HL-60/S4 treated with phorbol 12-myristate 13-acetate at 8.2 ng/mL for 4 days and 3 days (cell line): ENCODE results near the gene CRYBB1.

Experiments
- in situ Hi-C: fragments of 300-500 bp; cut with MboI; formaldehyde crosslinking; loops from 2 replicates; pipeline ENCODE4 v1.15.0; 2022; ENCODE audit warnings: low sequenced_read_pairs

Gene CRYBB1

GRCh38 chr22:26617271-26618199, at the start of gene CRYBB1:
Gene CRYBB1 (minus strand): TSS chr22:26618027. CDS start chr22:26616319, 1,708 bp downstream.
- in situ Hi-C loops, result no loop called here

DNA sequence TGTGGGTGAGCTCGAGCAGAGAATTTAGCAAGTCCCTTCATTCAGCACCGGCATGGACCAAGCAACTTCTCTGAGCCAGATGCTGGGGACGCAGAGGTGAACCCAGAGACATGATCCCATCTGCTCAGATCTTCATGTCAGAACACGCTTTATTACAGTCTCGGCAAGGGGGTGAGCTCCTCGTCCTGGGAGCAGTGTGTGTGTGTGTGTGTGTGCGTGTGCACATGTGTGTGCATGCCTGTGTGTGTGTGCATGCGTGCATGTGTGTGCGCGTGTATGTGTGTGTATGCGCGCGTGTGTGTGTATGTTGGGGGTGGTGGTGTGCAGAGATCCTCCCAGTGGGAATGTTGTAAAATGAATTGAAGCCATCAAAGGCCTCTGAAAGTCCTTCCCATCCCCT, 49.3 kb upstream of the CRYBB1 start:
- in situ Hi-C loops, result no loop called here

- in situ Hi-C loops, result no loop called here
These were observed 48.0 kb upstream of the CRYBB1 start for GRCh38 chr22:26665813-26666231.

DNA sequence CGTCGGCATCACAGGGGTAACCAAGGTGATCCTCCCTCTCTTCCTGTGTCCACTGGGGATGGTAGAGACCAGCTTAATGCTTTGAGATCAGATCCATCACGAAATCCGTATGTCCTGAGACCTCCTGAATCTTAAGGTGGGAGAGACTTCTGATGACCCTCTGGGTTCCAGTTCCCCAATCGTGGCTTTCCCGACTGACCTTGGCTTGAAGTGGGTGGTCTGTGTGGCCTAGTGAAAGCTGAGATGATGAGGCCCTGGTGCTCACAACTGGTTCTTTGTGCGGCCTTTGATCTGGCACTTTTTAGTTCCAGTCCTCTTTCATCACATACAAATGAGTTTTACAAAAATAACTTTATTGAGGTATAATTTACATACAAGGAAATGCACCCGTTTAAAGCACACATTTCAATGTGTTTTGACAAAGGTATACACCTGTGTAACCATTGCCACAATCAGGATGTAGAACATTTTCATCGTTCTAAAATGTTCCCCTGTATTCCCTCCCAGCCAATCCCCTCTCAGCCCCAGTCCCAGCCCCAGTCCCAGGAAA, 45.6 kb upstream of the CRYBB1 start:
- in situ Hi-C loops, result no loop called here

- in situ Hi-C loops, result no loop called here
These were observed 44.3 kb upstream of the CRYBB1 start for GRCh38 chr22:26662160-26662559.

GRCh38 chr22:26660961-26661578, 43.2 kb upstream of the CRYBB1 start:
- in situ Hi-C loops, result no loop called here

DNA sequence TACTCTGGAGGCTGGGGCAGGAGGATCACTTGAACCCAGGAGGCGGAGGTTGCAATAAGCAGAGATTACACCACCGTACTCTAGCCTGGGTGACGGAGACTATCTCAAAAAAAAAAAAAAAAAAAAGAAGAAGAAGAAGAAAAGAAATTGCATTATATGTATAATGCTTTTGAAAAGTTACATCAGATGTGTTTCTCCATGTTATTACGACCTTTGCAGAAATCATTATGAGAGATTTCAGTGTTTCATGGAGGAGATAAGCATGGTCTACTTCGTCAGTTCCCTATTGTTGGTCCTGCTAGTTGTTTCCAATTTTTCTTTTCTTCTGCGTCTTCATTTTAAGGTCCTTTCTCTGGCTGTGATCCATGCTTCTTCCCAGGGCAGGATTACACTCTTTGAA, 42.5 kb upstream of the CRYBB1 start:
- in situ Hi-C loops, result no loop called here

GRCh38 chr22:26658671-26659478, 41.0 kb upstream of the CRYBB1 start:
- in situ Hi-C loops, result no loop called here

DNA sequence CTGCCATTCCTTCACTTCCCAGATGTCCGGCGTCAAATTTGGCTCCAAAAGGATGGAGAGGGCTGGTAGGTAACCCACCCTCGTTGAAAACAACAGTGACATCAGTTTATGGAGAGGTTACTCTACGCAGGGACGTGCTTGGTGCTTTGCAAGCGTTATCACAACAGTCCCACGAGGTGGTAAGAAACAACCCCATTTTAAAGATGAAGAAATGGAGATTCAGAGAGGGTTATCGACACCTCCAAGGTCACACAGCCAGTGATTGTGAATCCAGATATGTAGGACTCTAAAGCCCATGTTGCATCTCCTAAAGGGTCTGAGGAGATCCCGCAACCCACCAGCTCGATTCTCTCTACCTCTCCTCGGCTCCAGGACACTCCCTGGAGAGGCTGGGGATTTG, 40.3 kb upstream of the CRYBB1 start:
- in situ Hi-C loops, result no loop called here

DNA sequence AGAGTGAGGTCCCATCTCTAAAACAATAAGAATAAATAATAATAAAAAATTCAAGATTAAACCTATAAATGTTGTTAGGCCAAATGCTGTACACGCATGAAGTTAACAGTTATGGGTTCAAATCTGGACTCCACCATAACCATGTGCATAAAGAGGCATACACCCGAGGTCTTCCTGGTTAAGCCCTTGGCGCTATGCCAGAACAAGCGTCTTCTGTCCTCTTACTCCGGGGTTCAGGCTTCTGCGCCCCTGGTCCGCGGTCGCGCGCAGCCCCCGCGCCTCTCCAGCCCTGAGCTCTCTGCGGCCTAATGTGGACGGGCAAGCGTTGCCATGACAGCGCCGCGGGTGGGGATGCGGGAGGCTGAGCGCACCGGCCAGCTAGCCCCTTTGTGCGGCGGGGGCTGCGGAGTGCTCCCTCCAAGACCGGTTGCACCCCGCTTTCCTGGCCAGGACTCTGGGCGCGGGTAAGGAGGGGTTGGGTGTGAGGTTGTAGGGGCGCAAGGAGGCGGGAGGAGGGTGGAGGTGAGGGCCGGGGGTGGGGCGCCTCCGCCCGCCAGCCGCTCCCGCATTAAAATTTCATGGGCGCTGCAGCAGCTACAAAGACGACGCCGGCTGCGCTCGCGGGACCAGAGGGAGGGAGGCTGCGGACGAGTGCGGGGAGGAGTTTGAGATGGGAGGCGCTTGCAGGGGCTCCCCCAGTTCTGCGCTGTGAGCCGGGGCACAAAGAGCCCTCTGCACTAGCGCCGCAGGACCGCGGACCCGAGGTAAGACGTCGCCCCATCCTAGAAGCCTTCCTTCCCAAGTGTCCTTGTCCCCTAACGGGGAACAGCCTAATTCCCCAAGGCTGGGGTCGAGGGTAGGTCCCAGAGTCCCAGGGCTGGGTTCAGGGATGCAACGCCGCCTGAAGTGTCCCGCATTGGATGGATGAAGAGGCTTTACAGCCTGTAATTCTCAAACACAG, 39.3 kb upstream of the CRYBB1 start, which contains the start of gene MIAT:
Gene MIAT, plus strand, starts transcription at position 698 of the 961 bp plus-strand sequence.
- in situ Hi-C loops, result no loop called here

GRCh38 chr22:26651815-26652214, 34.0 kb upstream of the CRYBB1 start:
- in situ Hi-C loops, result no loop called here

DNA sequence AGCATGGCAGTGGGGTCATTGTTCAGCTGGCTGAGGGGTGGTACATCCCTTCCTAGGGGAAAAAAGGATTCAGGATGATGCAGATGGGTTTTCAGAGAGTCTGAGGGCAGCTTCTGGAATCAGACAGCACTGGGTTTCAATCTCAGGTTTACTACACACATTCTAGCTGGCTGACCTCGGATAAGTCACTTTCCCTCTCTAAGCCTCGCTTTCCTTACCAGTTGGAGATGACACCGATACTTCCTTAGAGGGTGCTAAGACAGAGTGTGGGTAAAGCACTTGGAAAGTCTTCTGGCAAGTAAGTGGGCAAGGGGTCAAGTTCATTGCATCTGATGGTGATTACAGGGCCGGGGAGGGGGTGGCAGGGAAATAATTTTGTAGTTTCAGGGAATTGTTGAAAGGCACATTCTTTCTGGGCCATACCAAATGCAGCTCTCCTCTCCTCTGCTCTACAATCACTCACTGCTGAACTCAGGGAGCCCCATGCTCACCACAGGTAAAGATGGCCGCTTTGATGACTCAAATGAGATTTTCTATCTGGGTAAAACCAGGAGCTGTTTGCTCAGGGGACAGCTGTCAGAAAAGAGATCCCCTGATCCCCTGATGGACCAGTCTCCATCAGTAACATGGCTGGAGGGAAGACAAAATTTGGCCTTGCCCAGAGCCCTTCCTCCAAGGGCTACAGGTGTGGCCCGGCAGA, 33.0 kb upstream of the CRYBB1 start:
- in situ Hi-C loops, result no loop called here

GRCh38 chr22:26648528-26649388, 30.9 kb upstream of the CRYBB1 start:
- in situ Hi-C loops, result no loop called here

GRCh38 chr22:26648011-26648497, 30.2 kb upstream of the CRYBB1 start:
- in situ Hi-C loops, result no loop called here

GRCh38 chr22:26646158-26646557, 28.3 kb upstream of the CRYBB1 start:
- in situ Hi-C loops, result no loop called here

DNA sequence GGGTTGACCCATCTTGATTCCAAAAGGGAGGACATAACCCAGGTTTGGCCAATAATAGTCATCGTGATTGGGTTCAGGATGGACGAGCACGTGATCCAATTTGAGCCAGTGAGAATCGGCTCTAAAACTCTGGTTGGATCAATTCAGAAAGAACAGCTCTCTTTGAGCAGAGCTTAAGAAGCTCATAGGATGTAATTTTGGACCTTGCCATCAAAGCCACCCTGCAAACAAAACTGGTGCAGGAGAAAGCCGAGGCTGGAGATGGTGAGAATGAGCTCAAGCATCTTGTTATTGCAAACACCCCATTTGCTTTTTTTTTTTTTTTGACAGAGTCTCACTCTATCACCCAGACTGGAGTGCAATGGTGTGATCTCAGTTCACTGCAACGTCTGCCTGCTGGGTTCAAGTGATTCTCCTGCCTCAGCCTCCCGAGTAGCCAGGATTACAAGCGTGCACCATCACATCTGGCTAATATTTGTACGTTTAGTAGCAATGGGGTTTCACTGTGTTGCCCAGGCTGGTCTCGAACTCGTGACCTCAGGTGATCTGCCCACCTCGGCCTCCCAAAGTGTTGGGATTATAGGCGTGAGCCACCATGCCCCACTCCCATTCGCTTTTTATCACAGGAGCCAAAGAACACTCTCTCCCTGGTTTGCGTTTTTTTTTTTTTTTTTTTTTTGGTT, 25.7 kb upstream of the CRYBB1 start:
- in situ Hi-C loops, result no loop called here
